Hematopoietic multipotent progenitor cell (in vitro differentiated cells): ENCODE results near the gene NFIX. TPM values are rescaled to one million over a fixed set of nuclear protein-coding genes. Genes with fewer than 3 reads are reported as not detected.
A peak's percentile ranks its signal among the peaks of the same experiment; 100 is the strongest.

Source experiments
- DNase-seq, 3 donors: peaks; one replicate each; pipeline ENCODE4 v3.0.0-alpha.2; 2011 to 2015; ENCODE audit warnings: low read depth in 2 of 3, low spot score in 2 of 3
- total RNA-seq: library from RNA; depleted of rRNA; stranded (reverse); fragments of >200 nt; gene quantifications from one replicate; pipeline ENCODE4 v1.2.3, GENCODE V29; 2012

The NFIX gene
- total RNA-seq, 1 donor: 23.4 TPM

- DNase-seq: peak; percentile 58 to 93 (median 88)
These were observed 122.6 kb downstream of the NFIX start, which contains the start of gene NACC1 for GRCh38 chr19:13117772-13118423. Gene NACC1 (plus strand): TSS chr19:13118264. CDS start chr19:13135208, 16,944 bp downstream.

- no peak for DNase-seq
These were observed 123.3 kb downstream of the NFIX start for GRCh38 chr19:13118424-13119193.

- DNase-seq: no peak
These were observed 124.4 kb downstream of the NFIX start for GRCh38 chr19:13119627-13120026.

- no peak for DNase-seq
These were observed 124.8 kb downstream of the NFIX start for GRCh38 chr19:13120031-13120430.

- no peak for DNase-seq
These were observed 125.5 kb downstream of the NFIX start for GRCh38 chr19:13120817-13121216.

GRCh38 chr19:13121551-13122274, 126.4 kb downstream of the NFIX start:
- DNase-seq: no peak

- DNase-seq: no peak
These were observed 127.1 kb downstream of the NFIX start for GRCh38 chr19:13122275-13122878.

- no peak for DNase-seq
These were observed 128.0 kb downstream of the NFIX start for GRCh38 chr19:13122980-13123957.

GRCh38 chr19:13127051-13127450, 131.8 kb downstream of the NFIX start:
- no peak for DNase-seq

- DNase-seq: no peak
These were observed 132.7 kb downstream of the NFIX start for GRCh38 chr19:13127811-13128575.

GRCh38 chr19:13128583-13128982, 133.3 kb downstream of the NFIX start:
- DNase-seq: no peak

GRCh38 chr19:13129384-13129783, 134.1 kb downstream of the NFIX start:
- no peak for DNase-seq

- DNase-seq: no peak
These were observed 135.7 kb downstream of the NFIX start for GRCh38 chr19:13130886-13131490.

- peak in 2 of 3 donors; percentile 53 to 82 for DNase-seq
These were observed 137.4 kb downstream of the NFIX start for GRCh38 chr19:13132471-13133180.

- no peak for DNase-seq
These were observed 138.1 kb downstream of the NFIX start for GRCh38 chr19:13133241-13133870.

- no peak for DNase-seq
These were observed 139.4 kb downstream of the NFIX start for GRCh38 chr19:13134626-13135025.
